ENCODE measurements around the gene DYRK3.

The DYRK3 gene

DNA sequence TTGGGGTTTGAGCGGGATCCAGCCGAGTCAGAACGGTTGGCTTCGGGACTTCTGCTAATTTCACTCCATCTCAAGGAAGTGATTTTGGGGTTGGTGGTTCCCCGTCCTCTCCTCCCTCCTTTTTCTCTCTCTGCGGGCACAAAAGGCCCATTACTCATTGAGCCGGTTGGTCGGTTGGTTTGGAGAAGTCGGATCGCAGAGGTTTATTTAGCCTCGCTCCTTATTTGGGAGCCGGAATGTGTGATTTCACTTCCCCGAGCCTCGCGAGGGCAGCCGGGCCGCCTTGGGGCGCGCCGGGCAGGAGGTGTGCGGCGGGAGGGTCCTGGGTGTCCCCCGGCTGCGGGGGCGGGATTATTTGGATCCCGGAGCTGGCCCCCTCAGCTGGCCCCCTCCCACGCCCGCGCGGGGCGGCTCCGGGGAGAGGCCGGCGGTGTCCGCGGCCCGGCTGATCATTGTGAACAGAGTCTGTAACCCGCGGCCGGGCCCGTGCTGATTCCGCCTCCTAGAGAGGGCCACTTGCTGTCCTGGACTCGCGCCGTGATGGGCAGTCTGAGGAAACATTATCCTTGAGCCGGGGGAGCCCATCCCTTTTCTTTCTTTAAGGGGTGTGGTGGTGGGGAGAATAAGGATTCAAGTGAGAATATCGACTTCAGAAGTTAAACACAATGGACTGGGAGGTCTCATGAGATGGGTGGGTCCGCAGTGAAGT lies 50.6 kb downstream of the DYRK3 start (continued):
- TF ChIP-seq ZNF558 (tag by site-specific recombination; IDR thresholded peaks at IDR 0.05): no peak
- no peak for TF ChIP-seq ZNF239 (tag by site-specific recombination; IDR thresholded peaks at IDR 0.05)
- TF ChIP-seq, protein P1, sequence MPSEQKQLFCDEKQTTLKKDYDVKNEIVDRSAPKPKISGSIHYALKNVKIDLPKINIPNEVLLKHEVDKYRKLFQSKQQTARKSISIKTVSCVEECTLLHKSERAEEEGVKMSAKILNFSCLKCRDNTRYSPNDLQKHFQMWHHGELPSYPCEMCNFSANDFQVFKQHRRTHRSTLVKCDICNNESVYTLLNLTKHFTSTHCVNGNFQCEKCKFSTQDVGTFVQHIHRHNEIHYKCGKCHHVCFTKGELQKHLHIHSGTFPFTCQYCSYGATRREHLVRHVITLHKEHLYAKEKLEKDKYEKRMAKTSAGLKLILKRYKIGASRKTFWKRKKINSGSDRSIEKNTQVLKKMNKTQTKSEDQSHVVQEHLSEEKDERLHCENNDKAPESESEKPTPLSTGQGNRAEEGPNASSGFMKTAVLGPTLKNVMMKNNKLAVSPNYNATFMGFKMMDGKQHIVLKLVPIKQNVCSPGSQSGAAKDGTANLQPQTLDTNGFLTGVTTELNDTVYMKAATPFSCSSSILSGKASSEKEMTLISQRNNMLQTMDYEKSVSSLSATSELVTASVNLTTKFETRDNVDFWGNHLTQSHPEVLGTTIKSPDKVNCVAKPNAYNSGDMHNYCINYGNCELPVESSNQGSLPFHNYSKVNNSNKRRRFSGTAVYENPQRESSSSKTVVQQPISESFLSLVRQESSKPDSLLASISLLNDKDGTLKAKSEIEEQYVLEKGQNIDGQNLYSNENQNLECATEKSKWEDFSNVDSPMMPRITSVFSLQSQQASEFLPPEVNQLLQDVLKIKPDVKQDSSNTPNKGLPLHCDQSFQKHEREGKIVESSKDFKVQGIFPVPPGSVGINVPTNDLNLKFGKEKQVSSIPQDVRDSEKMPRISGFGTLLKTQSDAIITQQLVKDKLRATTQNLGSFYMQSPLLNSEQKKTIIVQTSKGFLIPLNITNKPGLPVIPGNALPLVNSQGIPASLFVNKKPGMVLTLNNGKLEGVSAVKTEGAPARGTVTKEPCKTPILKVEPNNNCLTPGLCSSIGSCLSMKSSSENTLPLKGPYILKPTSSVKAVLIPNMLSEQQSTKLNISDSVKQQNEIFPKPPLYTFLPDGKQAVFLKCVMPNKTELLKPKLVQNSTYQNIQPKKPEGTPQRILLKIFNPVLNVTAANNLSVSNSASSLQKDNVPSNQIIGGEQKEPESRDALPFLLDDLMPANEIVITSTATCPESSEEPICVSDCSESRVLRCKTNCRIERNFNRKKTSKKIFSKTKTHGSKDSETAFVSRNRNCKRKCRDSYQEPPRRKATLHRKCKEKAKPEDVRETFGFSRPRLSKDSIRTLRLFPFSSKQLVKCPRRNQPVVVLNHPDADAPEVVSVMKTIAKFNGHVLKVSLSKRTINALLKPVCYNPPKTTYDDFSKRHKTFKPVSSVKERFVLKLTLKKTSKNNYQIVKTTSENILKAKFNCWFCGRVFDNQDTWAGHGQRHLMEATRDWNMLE (tag by site-specific recombination; conservative IDR thresholded peaks at IDR 0.05; ENCODE audit: low read depth): no peak
- TF ChIP-seq, protein P2, sequence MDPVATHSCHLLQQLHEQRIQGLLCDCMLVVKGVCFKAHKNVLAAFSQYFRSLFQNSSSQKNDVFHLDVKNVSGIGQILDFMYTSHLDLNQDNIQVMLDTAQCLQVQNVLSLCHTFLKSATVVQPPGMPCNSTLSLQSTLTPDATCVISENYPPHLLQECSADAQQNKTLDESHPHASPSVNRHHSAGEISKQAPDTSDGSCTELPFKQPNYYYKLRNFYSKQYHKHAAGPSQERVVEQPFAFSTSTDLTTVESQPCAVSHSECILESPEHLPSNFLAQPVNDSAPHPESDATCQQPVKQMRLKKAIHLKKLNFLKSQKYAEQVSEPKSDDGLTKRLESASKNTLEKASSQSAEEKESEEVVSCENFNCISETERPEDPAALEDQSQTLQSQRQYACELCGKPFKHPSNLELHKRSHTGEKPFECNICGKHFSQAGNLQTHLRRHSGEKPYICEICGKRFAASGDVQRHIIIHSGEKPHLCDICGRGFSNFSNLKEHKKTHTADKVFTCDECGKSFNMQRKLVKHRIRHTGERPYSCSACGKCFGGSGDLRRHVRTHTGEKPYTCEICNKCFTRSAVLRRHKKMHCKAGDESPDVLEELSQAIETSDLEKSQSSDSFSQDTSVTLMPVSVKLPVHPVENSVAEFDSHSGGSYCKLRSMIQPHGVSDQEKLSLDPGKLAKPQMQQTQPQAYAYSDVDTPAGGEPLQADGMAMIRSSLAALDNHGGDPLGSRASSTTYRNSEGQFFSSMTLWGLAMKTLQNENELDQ (tag by site-specific recombination; IDR thresholded peaks at IDR 0.05; ENCODE audit: low read depth): no peak
- peak; percentile 45; the same call in 1 of the 2 replicates for TF ChIP-seq ZNF394 (tag by site-specific recombination; IDR thresholded peaks at IDR 0.05; ENCODE audit: borderline replicate concordance)
- 0 out of 2 replicates have a peak, but pooled peaks have one; percentile 26 for TF ChIP-seq KLF9 (tag by site-specific recombination; IDR thresholded peaks at IDR 0.05; ENCODE audit: low read depth)
- TF ChIP-seq, protein P3, sequence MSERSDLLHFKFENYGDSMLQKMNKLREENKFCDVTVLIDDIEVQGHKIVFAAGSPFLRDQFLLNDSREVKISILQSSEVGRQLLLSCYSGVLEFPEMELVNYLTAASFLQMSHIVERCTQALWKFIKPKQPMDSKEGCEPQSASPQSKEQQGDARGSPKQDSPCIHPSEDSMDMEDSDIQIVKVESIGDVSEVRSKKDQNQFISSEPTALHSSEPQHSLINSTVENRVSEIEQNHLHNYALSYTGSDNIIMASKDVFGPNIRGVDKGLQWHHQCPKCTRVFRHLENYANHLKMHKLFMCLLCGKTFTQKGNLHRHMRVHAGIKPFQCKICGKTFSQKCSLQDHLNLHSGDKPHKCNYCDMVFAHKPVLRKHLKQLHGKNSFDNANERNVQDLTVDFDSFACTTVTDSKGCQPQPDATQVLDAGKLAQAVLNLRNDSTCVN (tag by site-specific recombination; optimal IDR thresholded peaks at IDR 0.05): peak; percentile 72
- no peak for TF ChIP-seq ZNF791 (tag by site-specific recombination; IDR thresholded peaks at IDR 0.05)
- no peak for TF ChIP-seq ZNF837 (tag by site-specific recombination; IDR thresholded peaks at IDR 0.05)
- TF ChIP-seq, protein P4, sequence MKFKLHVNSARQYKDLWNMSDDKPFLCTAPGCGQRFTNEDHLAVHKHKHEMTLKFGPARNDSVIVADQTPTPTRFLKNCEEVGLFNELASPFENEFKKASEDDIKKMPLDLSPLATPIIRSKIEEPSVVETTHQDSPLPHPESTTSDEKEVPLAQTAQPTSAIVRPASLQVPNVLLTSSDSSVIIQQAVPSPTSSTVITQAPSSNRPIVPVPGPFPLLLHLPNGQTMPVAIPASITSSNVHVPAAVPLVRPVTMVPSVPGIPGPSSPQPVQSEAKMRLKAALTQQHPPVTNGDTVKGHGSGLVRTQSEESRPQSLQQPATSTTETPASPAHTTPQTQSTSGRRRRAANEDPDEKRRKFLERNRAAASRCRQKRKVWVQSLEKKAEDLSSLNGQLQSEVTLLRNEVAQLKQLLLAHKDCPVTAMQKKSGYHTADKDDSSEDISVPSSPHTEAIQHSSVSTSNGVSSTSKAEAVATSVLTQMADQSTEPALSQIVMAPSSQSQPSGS (tag by site-specific recombination; IDR thresholded peaks at IDR 0.05; ENCODE audit: low read depth): no peak
- TF ChIP-seq ZNF701 (tag by site-specific recombination; IDR thresholded peaks at IDR 0.05): no peak
- TF ChIP-seq TCF7L2 (IDR thresholded peaks at IDR 0.05; ENCODE audit: borderline replicate concordance, low read depth, low read length): no peak
- no peak for TF ChIP-seq ZNF157 (tag by site-specific recombination; IDR thresholded peaks at IDR 0.05)
- TF ChIP-seq HOXD13 (CRISPR knock-in tag; IDR thresholded peaks at IDR 0.05; ENCODE audit: borderline replicate concordance): no peak
- TF ChIP-seq, protein P5, sequence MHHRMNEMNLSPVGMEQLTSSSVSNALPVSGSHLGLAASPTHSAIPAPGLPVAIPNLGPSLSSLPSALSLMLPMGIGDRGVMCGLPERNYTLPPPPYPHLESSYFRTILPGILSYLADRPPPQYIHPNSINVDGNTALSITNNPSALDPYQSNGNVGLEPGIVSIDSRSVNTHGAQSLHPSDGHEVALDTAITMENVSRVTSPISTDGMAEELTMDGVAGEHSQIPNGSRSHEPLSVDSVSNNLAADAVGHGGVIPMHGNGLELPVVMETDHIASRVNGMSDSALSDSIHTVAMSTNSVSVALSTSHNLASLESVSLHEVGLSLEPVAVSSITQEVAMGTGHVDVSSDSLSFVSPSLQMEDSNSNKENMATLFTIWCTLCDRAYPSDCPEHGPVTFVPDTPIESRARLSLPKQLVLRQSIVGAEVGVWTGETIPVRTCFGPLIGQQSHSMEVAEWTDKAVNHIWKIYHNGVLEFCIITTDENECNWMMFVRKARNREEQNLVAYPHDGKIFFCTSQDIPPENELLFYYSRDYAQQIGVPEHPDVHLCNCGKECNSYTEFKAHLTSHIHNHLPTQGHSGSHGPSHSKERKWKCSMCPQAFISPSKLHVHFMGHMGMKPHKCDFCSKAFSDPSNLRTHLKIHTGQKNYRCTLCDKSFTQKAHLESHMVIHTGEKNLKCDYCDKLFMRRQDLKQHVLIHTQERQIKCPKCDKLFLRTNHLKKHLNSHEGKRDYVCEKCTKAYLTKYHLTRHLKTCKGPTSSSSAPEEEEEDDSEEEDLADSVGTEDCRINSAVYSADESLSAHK (tag by site-specific recombination; IDR thresholded peaks at IDR 0.05): no peak
- TF ChIP-seq RBAK (tag by site-specific recombination; IDR thresholded peaks at IDR 0.05): no peak
- no peak for TF ChIP-seq SCRT2 (tag by site-specific recombination; IDR thresholded peaks at IDR 0.05)
- no peak for TF ChIP-seq ZNF629 (tag by site-specific recombination; IDR thresholded peaks at IDR 0.05)
- no peak for TF ChIP-seq ZNF48 (tag by site-specific recombination; IDR thresholded peaks at IDR 0.05)
- no peak for TF ChIP-seq ZNF114 (tag by site-specific recombination; IDR thresholded peaks at IDR 0.05)
- no peak for TF ChIP-seq ZBTB7A (tag by site-specific recombination; IDR thresholded peaks at IDR 0.05; ENCODE audit: low read depth)
- peak; percentile 24; the same call in 1 of the 2 replicates for TF ChIP-seq OSR2 (tag by site-specific recombination; IDR thresholded peaks at IDR 0.05)
- TF ChIP-seq ZNF768 (tag by site-specific recombination; IDR thresholded peaks at IDR 0.05): no peak
- TF ChIP-seq ZNF121 (tag by site-specific recombination; IDR thresholded peaks at IDR 0.05): no peak
- peak; percentile 60 for TF ChIP-seq GLIS1 (tag by site-specific recombination; IDR thresholded peaks at IDR 0.05)
- TF ChIP-seq ZNF37A (tag by site-specific recombination; IDR thresholded peaks at IDR 0.05): no peak
- no peak for TF ChIP-seq ZNF530 (tag by site-specific recombination; IDR thresholded peaks at IDR 0.05; ENCODE audit: low read depth)
- TF ChIP-seq ZNF112 (tag by site-specific recombination; IDR thresholded peaks at IDR 0.05): no peak
- no peak for TF ChIP-seq ZNF2 (tag by site-specific recombination; IDR thresholded peaks at IDR 0.05)
